ENCODE measurements around the gene DBNDD1.
"Not testable (repeated sequence)": the region's sequence is repeated elsewhere in the genome, so short reads cannot be mapped to it uniquely, and the experiment has no call there.

DBNDD1 gene

DNA sequence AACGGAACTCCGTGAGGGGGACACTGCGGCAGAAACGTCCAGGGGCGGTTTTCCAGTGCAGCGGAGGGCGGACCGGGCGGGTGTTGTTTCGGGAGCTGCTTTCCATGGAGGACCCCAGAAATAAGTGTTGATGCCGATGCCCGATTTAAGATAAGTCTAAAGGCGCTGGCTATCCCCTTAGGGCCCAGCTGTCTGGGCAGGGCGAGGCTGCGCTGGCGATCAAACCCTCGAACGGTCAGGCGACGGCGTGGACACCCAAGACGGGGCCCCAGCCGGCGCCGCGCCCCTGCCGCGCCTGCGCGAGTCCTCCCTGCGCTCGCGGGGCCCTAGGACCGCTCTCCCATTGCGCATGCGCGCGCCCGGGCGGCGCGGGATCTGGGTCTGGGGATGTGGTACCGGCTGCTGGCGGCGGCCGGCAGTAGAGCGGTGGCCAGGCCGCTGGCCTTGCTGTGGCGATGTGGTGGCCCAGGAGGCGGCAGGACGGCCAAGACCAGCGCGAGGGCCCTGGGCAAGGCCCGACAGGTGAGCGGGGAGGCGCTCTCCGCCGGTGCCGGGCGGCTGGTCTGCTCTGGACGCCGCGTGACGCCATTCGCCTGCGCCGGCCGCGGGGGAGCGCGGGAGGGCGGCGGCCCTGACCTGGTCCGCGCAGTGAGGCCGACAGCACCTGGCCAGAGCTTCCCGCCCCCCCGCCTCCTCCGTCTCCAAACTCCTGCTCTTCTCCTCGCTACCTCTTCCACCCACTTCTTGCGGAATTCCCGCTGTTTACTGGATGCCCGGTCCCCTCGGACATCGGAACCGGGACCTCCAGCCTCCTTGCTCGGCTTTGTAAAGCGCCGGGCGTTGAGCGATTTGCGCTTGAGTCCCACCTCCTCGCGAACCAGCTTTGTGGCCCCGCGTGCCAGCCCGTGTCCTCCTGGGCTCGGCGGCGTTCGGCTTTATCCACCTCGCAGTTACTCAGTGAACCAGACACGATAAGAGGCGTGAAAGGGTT lies 46.7 kb downstream of the DBNDD1 start:
- H3K27ac ChIP-seq (ENCODE audit: low read depth, low read length), result peak overlapping the region; percentile 85
- H3K36me3 ChIP-seq (ENCODE audit: insufficient read depth, low read length), result peaks cover 9% of the 10 kb centered on the region; the same call in 1 of the 2 replicates
- H3K27me3 ChIP-seq (ENCODE audit: insufficient read depth, low read length), result no peaks in the 10 kb centered on the region
- H3K79me2 ChIP-seq (ENCODE audit: control insufficient read depth, insufficient read depth, low read length, unreplicated experiment), result peaks cover 59% of the 10 kb centered on the region
- peak overlapping the region; percentile 91 for H2AFZ ChIP-seq (ENCODE audit: low read length, unreplicated experiment)
- H3K4me1 ChIP-seq (ENCODE audit: control insufficient read depth, insufficient read depth, low read length, unreplicated experiment), result peaks cover 18% of the 10 kb centered on the region
- peak overlapping the region; percentile 90 for H3K4me3 ChIP-seq (ENCODE audit: low read depth, low read length)

DNA sequence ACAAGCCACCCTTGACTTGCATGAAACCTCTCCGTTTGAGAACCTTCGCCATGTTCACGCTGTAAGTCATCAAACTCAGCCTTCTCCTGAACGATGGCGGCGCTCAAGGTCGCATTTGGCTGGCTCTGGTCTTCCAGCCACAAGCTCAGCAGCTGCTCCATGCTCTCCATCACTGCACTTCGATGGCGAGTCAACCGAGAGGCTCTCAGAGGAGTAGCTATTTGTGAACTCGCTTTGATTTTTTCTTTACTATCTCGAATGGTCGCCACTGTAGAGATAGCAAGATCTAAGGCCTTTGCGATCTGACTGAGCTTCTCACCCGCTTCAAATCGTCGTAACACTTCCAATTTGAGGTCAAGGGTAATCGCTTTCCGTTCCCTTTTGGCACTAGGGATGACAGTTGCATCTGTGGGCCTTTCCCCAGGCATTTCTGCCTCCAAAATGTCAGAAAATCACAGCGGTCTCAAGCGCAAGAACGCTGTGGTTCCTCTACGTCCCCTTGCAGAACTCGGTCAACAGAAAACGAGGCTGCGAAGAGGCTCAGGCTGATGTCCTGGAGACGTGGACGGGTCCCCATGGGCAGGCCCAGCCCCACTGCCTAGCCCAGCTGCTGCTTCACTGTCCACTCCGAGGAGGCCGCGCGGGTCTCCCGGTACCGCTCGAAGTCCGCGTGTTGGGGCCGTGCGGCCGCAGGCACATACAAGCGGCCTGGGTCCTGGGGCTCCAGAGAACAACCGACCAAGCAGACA lies 47.6 kb downstream of the DBNDD1 start:
- Histone ChIP-seq H3K4me1 (ENCODE audit: control insufficient read depth, insufficient read depth, low read length, unreplicated experiment) (peaks cover 18% of the 10 kb centered on the region), H3K27me3 (ENCODE audit: insufficient read depth, low read length) (no peaks in the 10 kb centered on the region), H3K79me2 (ENCODE audit: control insufficient read depth, insufficient read depth, low read length, unreplicated experiment) (peaks cover 52% of the 10 kb centered on the region), H3K27ac (ENCODE audit: low read depth, low read length) (peak overlapping the region; percentile 85), H3K36me3 (ENCODE audit: insufficient read depth, low read length) (peaks cover 8% of the 10 kb centered on the region; the same call in 1 of the 2 replicates), H2AFZ (ENCODE audit: low read length, unreplicated experiment) (peak overlapping the region; percentile 87), H3K4me3 (ENCODE audit: low read depth, low read length) (peak overlapping the region; percentile 90)

DNA sequence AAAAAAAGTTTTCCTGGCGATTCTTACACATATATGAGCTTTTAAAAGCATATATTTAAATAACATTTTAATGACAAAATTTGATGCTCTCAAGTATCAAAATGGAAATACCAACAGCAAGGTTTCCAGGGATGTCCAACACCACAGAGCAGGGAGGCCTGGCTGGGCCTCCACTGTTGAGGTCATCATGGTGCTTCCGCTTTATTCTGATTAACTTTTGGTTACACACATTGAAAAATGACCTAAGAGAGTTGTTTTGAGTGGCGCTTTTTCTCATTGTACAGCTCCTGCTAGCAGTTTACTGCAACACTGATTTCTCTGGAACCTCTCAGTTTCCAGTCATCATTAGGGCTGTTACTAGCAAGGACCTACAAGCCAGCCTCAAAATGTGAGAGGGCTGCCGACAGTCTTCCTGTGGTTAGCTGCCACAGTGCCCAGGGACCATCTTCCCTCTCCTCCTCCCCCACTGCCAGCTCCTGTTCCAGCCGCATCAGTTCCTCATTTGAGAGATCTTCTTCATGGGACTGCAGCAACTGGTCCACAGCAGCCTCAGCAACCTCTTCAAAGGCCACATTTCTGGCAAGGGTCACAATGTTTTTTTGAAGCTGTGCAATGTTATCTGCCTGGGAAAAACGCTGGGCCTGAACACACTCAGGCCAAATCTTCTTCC lies 49.4 kb downstream of the DBNDD1 start:
- Histone ChIP-seq H3K27ac (ENCODE audit: low read depth, low read length) (no peak overlapping the region), H3K4me1 (ENCODE audit: control insufficient read depth, insufficient read depth, low read length, unreplicated experiment) (peaks cover 18% of the 10 kb centered on the region), H3K79me2 (ENCODE audit: control insufficient read depth, insufficient read depth, low read length, unreplicated experiment) (peaks cover 43% of the 10 kb centered on the region)

DNA sequence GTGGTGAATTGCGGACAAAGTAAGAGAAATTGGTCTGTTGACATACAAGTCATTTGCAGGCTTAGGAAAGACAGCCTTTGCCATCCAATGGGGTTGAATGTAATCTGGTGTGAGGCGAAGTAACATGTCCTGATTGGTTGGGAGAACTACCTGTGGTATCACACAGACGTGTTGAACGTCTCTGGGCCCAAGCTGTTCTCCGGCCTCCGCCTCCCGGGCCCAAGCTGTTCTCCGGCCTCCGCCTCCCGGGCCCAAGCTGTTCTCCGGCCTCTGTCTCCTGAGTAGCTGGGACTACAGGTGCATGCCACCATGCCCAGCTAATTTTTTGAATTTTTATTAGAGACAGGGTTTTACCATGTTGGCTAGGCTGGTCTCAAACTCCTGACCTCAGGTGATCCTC lies 51.2 kb downstream of the DBNDD1 start:
- H3K36me3 ChIP-seq (ENCODE audit: insufficient read depth, low read length), result not testable (repeated sequence)

More for the DNA sequence above, 49.4 kb downstream of the DBNDD1 start:
- no peak overlapping the region for H2AFZ ChIP-seq (ENCODE audit: low read length, unreplicated experiment)
- H3K36me3 ChIP-seq (ENCODE audit: insufficient read depth, low read length), result peaks cover 8% of the 10 kb centered on the region; the same call in 1 of the 2 replicates
- no peak overlapping the region for H3K4me3 ChIP-seq (ENCODE audit: low read depth, low read length)
- no peaks in the 10 kb centered on the region for H3K27me3 ChIP-seq (ENCODE audit: insufficient read depth, low read length)

DNA sequence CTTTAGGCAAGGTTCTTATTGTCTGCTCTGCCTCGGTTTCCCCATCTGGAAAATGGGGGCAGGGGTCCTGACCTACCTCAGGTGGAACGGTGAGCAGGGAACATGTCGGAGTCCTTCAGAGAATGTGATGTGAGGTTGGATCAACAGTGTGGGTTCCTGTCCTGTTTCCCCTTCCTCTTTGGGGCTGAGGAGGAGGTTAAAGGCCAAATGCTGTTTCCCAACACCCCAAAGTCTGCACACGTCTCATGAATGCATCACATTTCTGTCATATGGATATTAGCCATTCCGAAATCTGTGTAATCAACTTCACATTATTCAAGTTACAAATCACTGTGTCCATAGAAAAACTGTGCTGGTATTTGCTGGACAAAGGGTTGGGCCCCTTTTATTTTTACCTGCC lies 51.8 kb downstream of the DBNDD1 start:
- not testable (repeated sequence) for H3K36me3 ChIP-seq (ENCODE audit: insufficient read depth, low read length); H3K27me3 ChIP-seq (ENCODE audit: insufficient read depth, low read length)
- H3K4me1 ChIP-seq (ENCODE audit: control insufficient read depth, insufficient read depth, low read length, unreplicated experiment), result peaks cover 11% of the 10 kb centered on the region

More for the DNA sequence above, 51.2 kb downstream of the DBNDD1 start:
- not testable (repeated sequence) for H2AFZ ChIP-seq (ENCODE audit: low read length, unreplicated experiment); H3K27ac ChIP-seq (ENCODE audit: low read depth, low read length); H3K4me3 ChIP-seq (ENCODE audit: low read depth, low read length); H3K27me3 ChIP-seq (ENCODE audit: insufficient read depth, low read length)
- H3K4me1 ChIP-seq (ENCODE audit: control insufficient read depth, insufficient read depth, low read length, unreplicated experiment), result peaks cover 11% of the 10 kb centered on the region
- H3K79me2 ChIP-seq (ENCODE audit: control insufficient read depth, insufficient read depth, low read length, unreplicated experiment), result peaks cover 25% of the 10 kb centered on the region

DNA sequence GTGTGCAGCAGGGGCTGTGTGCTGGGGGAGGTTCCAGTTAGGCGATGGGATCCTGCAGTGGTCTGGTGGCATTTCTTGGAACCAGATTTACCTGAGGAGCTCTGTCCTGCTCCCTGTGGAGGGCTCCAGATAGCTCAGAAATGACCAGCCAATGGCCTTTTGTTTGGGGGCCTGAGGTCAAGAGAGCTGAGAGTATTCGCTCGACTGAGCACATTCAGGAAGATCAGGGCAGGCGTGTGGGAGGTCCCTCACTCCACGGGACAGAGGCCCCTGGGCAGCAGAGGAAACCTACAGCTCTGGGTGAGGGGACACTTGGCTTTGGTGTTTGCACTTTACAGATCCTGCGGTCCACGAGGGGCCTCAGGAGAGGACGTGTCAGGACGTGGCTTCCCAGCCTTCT lies 52.5 kb downstream of the DBNDD1 start:
- Histone ChIP-seq H3K27ac (ENCODE audit: low read depth, low read length) (no peak overlapping the region), H2AFZ (ENCODE audit: low read length, unreplicated experiment) (no peak overlapping the region), H3K36me3 (ENCODE audit: insufficient read depth, low read length) (peaks cover 8% of the 10 kb centered on the region; the same call in 1 of the 2 replicates), H3K27me3 (ENCODE audit: insufficient read depth, low read length) (no peaks in the 10 kb centered on the region), H3K4me1 (ENCODE audit: control insufficient read depth, insufficient read depth, low read length, unreplicated experiment) (peaks cover 10% of the 10 kb centered on the region), H3K4me3 (ENCODE audit: low read depth, low read length) (no peak overlapping the region), H3K79me2 (ENCODE audit: control insufficient read depth, insufficient read depth, low read length, unreplicated experiment) (peaks cover 15% of the 10 kb centered on the region)

More for the DNA sequence above, 51.8 kb downstream of the DBNDD1 start:
- not testable (repeated sequence) for H3K27ac ChIP-seq (ENCODE audit: low read depth, low read length); H2AFZ ChIP-seq (ENCODE audit: low read length, unreplicated experiment); H3K4me3 ChIP-seq (ENCODE audit: low read depth, low read length)
- H3K79me2 ChIP-seq (ENCODE audit: control insufficient read depth, insufficient read depth, low read length, unreplicated experiment), result peaks cover 19% of the 10 kb centered on the region

DNA sequence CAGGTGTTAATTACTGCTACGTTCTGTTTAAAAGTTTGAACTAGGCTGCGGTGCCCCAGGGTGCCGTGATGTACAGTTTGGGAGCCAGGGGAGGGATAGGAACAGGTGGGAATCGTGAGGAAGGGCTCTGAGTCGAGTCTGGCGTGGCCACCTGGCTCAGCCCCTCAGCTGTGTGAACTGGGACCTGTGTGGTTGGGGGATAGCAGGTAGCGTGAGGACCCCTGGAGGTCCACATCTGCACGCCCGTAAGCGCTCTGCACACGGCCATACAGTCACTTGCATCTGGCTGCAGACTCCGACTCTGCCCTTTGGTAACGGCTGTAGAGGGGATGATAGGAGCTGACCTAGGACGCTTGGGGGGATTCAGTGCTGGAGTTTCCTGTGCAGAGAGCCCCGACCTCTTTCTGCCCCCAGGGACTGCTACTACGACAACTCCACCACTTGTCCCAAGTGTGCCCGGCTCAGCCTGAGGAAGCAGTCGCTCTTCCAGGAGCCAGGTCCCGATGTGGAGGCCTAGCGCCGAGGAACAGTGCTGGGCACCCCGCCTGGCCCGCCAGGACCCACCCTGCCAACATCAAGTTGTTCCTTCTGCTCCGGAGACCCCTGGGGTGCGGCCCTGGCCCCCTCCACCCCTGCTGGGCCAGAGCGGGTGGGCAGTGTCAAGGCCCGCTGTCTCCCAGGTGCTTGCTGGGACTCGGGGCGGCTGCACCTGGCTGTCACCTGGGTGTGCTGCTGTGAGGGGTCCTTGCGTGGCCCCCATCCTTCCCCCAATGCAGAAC lies 53.6 kb downstream of the DBNDD1 start:
- no peaks in the 10 kb centered on the region for H3K4me1 ChIP-seq (ENCODE audit: control insufficient read depth, insufficient read depth, low read length, unreplicated experiment)
- no peak overlapping the region for H3K4me3 ChIP-seq (ENCODE audit: low read depth, low read length)
- H3K36me3 ChIP-seq (ENCODE audit: insufficient read depth, low read length), result peaks cover 8% of the 10 kb centered on the region; the same call in 1 of the 2 replicates
- peaks cover 4% of the 10 kb centered on the region for H3K79me2 ChIP-seq (ENCODE audit: control insufficient read depth, insufficient read depth, low read length, unreplicated experiment)
- H3K27me3 ChIP-seq (ENCODE audit: insufficient read depth, low read length), result no peaks in the 10 kb centered on the region
- no peak overlapping the region for H3K27ac ChIP-seq (ENCODE audit: low read depth, low read length)
- H2AFZ ChIP-seq (ENCODE audit: low read length, unreplicated experiment), result no peak overlapping the region

DNA sequence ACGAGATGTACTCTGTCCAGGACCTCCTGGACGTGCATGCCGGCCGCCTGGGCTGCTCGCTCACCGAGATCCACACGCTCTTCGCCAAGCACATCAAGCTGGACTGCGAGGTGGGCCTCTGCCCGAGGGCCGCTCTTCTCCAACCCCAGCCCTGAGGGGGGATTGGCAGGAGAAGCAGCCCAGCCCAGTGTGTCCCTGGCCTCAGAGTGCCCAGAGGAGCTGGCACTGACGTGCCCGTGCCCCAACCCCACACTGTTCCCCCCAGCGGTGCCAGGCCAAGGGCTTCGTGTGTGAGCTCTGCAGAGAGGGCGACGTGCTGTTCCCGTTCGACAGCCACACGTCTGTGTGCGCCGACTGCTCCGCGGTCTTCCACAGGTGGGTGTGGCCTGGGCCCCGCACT lies 55.1 kb downstream of the DBNDD1 start:
- Histone ChIP-seq H3K4me1 (ENCODE audit: control insufficient read depth, insufficient read depth, low read length, unreplicated experiment) (no peaks in the 10 kb centered on the region), H3K79me2 (ENCODE audit: control insufficient read depth, insufficient read depth, low read length, unreplicated experiment) (no peaks in the 10 kb centered on the region), H3K27ac (ENCODE audit: low read depth, low read length) (no peak overlapping the region), H3K36me3 (ENCODE audit: insufficient read depth, low read length) (no peaks in the 10 kb centered on the region), H2AFZ (ENCODE audit: low read length, unreplicated experiment) (no peak overlapping the region), H3K4me3 (ENCODE audit: low read depth, low read length) (no peak overlapping the region), H3K27me3 (ENCODE audit: insufficient read depth, low read length) (no peaks in the 10 kb centered on the region)

DNA sequence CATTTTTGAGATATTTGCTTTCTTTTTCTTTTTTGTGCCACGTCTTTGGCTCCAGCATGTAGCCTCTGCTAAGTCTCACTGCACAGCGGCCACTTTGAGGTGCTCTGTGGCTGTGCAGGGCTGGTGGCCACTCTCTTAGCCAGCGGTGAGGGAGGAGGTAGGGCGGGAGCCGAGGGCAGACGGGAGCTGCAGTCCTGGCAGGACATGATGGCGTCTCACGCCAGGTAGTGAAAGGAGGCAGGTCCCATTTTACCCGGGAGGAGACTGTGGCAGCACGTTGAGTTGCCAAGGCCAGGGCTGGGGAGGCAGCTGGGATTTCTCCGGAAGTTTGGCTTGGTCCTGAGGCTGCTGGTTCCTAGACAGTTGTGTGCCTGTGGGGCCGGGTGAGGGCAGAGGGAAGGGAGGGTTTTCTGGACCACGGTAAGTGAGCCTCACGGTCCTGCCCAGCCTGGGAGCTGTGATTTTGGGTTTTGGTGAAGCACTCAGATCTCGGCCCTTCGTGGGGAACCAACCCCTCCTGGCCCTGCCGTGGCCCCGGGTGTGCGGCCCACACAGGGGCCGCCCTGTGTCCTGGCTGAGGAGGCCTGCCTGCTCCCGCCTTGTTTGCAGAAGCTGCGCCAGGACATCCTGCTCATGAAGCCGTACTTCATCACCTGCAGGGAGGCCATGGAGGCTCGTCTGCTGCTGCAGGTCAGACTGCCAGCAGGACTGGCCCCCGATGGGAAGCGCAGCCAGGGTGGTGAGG lies 56.3 kb downstream of the DBNDD1 start:
- Histone ChIP-seq H3K4me1 (ENCODE audit: control insufficient read depth, insufficient read depth, low read length, unreplicated experiment) (no peaks in the 10 kb centered on the region), H3K36me3 (ENCODE audit: insufficient read depth, low read length) (peaks cover 6% of the 10 kb centered on the region; the same call in 1 of the 2 replicates), H3K27me3 (ENCODE audit: insufficient read depth, low read length) (no peaks in the 10 kb centered on the region)

More for the DNA sequence above, 56.3 kb downstream of the DBNDD1 start:
- no peaks in the 10 kb centered on the region for H3K79me2 ChIP-seq (ENCODE audit: control insufficient read depth, insufficient read depth, low read length, unreplicated experiment)
- no peak overlapping the region for H2AFZ ChIP-seq (ENCODE audit: low read length, unreplicated experiment)
- H3K4me3 ChIP-seq (ENCODE audit: low read depth, low read length), result no peak overlapping the region
- H3K27ac ChIP-seq (ENCODE audit: low read depth, low read length), result no peak overlapping the region
